LNCaP clone FGC (cell line): ENCODE measurements around the gene SMIM35.

ENCODE experiments used
- DNase-seq: peaks from one replicate; pipeline ENCODE4 v3.0.0-alpha.2; 2011; ENCODE audit warnings: low read depth
- H3K4me3 ChIP-seq: 2 replicates; pipeline ENCODE4 v1.5.1; 2011; ENCODE audit warnings: mild to moderate bottlenecking, low read depth, low read length, control low read depth
- TF ChIP-seq, protein P1 (sequence below): IDR thresholded peaks from 2 replicates; pipeline ENCODE4 v1.5.1; 2012; ENCODE audit warnings: mild to moderate bottlenecking; ENCODE audit not compliant: control insufficient read depth, insufficient read depth; ENCODE audit errors: extremely low read depth

The SMIM35 gene

DNA sequence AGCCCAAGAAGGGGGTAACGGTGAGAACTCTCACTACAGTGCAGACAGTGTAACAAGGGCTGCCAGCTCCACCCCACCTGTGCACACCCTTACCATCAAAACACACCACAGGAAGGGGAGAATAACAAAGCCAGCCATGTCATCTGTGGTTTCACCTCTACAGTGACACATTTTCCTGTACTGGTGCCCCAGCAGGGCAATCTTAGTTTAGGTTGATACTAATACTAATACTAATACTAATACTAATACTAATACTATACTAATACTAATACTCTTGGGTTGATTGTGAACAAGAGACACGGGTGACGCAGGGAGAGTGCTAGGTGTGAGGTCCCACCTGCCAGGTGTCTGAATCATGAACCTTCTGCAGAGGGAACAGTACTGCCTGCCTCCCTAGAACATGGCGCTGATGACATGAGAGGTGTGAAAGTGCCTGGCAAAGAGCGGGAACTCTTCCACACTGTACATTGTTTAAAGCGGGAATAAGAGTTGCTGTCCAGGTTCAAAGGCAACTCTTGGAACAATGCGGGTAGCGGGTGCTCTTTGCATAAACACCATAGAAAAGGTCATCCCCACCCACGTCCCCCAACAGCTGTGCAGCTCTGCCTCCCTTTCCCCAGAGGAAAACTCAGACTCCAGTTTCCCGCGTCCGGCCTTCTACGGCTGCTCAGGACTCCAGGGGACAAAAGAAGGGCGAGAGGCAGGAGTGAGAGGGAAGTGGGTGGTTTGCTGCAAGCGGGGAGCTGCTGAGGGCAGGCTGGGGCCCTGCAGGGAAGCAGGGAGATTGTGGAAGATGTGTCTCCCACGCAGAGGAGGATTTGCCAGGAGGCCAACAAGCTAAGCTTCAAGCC is 34.9 kb downstream of the SMIM35 start:
- TF ChIP-seq, protein P1, sequence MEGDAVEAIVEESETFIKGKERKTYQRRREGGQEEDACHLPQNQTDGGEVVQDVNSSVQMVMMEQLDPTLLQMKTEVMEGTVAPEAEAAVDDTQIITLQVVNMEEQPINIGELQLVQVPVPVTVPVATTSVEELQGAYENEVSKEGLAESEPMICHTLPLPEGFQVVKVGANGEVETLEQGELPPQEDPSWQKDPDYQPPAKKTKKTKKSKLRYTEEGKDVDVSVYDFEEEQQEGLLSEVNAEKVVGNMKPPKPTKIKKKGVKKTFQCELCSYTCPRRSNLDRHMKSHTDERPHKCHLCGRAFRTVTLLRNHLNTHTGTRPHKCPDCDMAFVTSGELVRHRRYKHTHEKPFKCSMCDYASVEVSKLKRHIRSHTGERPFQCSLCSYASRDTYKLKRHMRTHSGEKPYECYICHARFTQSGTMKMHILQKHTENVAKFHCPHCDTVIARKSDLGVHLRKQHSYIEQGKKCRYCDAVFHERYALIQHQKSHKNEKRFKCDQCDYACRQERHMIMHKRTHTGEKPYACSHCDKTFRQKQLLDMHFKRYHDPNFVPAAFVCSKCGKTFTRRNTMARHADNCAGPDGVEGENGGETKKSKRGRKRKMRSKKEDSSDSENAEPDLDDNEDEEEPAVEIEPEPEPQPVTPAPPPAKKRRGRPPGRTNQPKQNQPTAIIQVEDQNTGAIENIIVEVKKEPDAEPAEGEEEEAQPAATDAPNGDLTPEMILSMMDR = no peak
- no peak overlapping the region for H3K4me3 ChIP-seq
- no peak for DNase-seq

DNA sequence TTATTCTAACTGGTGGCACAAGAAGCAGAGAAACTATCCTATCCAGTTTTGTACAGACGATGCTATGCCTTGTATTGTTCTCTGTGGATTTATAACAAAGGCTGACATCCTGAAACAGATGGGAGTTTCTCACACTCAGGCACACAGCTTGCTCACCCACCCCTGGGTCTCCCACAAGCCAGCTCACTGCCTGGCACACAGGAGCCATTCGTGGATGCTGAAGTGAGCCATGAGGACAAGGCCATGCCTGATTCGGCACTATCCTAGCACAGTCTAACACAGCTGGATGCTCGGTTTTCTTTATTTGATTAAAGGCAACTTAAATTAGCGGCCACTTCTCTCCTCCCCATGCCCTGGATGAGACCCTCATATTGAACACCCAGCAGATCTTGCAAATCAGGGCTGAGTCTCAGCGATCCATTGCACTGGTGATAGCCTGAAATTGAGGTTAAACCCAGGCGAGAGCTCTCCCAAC is 35.6 kb downstream of the SMIM35 start:
- H3K4me3 ChIP-seq = no peak overlapping the region
- TF ChIP-seq, protein P1 = no peak
- no peak for DNase-seq

DNA sequence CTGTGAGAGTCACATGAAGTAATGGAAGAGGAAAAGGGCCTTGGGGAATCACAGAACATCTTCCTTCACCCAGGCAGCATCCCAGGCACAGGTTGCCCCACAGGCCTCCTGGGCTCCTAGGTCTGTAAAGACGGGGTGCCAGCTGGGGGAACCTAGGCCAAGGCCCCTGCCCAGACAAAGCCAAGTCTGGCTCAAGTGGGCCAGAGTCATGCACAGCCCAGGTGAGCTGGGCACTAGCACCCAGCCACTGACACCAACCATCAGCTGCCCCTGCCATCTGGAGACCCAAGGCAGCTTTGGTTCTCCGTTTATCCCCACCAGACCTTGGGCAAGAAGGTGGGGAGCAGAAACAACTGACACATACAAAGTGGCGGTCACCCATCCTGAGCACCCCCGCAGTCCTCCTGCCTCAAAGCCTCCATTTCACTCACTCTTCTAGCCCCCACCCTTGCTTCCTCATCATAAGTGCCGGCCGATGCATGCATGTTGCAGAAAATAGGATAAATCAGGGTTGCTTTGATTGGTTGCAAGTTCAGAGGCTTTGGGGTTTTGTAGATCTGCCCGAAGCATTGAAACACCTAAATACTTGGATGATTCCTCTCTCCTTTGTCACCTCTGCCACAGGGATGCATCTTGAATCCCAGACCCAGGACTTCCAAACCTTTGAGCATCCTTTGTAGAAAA is 36.4 kb downstream of the SMIM35 start:
- no peak for DNase-seq
- H3K4me3 ChIP-seq = no peak overlapping the region
- TF ChIP-seq, protein P1 = no peak

DNA sequence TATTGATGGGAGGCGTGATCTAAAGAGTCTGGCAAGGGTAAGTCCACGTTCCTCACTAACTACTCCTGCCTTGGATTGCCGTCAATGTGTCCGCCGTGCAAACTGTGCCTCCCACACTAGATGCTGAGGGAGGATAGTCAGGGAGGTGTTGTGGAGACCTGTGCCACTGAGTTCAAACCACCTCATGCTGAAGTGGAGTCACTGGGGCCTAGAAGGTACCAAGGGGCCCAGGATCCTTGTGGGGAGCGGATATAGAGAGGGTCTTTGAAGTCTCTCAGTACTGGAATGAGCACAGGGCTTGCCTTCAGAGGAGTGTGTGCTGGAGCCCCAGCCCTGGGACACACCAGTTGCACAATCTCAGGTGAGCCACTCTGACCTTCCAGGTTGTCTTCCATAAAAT is 37.0 kb downstream of the SMIM35 start:
- no peak overlapping the region for H3K4me3 ChIP-seq
- DNase-seq = no peak
- TF ChIP-seq, protein P1 = no peak

DNA sequence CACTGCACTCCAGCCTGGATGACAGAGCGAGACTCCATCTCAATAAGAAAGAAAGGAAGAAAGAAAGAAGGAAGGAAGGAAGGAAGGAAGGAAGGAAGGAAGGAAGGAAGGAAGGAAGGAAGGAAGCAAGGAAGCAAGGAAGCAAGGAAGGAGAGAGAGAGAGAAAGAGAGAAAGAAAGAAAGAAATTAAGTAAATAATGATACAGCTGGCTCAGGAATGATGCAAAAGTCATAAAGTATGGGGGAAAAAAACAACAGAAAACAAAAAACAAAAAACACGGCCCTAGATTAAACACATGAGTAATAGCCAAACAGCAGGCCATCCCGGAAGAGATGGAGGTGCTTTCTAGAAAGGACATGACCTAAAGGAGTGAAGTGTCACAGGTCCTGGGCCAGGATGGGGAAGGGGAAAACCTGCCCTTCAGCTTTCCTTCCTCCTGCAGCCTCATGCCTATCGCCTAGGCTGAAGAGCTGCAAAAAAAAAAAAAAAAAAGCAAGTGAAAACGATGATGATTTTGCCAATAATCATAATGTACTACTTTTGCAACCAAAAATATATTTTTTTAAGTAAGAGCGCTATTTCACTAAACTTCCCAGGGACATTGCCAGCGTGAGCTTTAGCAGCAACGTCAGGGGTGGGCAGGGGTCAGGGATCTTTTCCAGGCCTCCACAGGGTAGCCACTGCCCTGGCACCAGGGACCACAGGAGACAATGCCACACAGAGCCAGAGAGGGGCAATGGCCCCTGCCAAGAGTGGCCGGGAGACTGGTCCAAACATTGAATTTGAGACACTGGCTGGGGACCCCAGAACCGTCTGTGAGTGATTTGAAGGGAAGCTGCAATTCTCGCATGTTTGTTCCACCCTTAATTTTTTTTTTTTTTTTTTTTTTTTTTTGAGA is 38.0 kb downstream of the SMIM35 start:
- no peak overlapping the region for H3K4me3 ChIP-seq
- DNase-seq = no peak
- TF ChIP-seq, protein P1 = no peak

DNA sequence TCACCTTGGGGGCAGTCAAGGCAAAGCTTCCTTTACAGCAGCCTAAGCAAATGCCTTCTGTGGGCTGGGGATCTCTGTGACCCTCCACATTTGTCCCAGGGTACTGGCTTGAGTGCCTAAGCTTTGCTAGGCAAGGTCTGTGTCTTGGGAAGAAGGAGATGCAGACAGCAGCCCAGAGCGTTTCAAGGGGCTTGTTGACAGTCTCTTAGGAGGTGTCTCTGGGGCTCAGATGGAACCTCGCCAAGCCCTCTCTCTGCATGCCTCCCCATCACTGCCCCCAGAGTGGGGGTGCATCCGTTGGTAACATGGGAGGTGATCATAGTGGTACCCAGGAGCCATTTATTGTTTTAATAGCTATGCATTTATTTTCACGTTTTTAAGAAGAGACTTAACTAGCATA is 39.0 kb downstream of the SMIM35 start:
- no peak overlapping the region for H3K4me3 ChIP-seq
- DNase-seq = no peak
- TF ChIP-seq, protein P1 = no peak
